IPS DF 4.7 (cell line): ENCODE results near the gene ZNF446.
"Not testable (repeated sequence)": the region's sequence is repeated elsewhere in the genome, so short reads cannot be mapped to it uniquely, and the experiment has no call there.

Source experiments
- DNase-seq: peaks from one replicate; pipeline ENCODE4 v3.0.0-alpha.2; 2013; ENCODE audit warnings: low spot score; ENCODE audit errors: extremely low read depth

Gene ZNF446

GRCh38 chr19:58499021-58499927 is 23.1 kb downstream of the ZNF446 start:
- DNase-seq, result peak; percentile 82

GRCh38 chr19:58500242-58500641 is 24.1 kb downstream of the ZNF446 start:
- no peak for DNase-seq

GRCh38 chr19:58507602-58508223 is 31.6 kb downstream of the ZNF446 start:
- not testable (repeated sequence) for DNase-seq

GRCh38 chr19:58509731-58510083 is 33.6 kb downstream of the ZNF446 start:
- DNase-seq, result no peak

GRCh38 chr19:58510084-58510862 is 34.1 kb downstream of the ZNF446 start:
- no peak for DNase-seq

GRCh38 chr19:58511353-58512208 is 35.4 kb downstream of the ZNF446 start, which contains the start of gene SLC27A5:
SLC27A5 (minus strand) TSS chr19:58511992; CDS start chr19:58511955, 37 bp downstream.
- DNase-seq, result no peak

- DNase-seq, result no peak
Observed at GRCh38 chr19:58513213-58513693, 37.1 kb downstream of the ZNF446 start.

GRCh38 chr19:58513694-58514563 is 37.8 kb downstream of the ZNF446 start:
- peak; percentile 53 for DNase-seq

GRCh38 chr19:58514564-58515022 is 38.4 kb downstream of the ZNF446 start:
- DNase-seq, result no peak

- no peak for DNase-seq
Observed at GRCh38 chr19:58515259-58515658, 39.1 kb downstream of the ZNF446 start.

- no peak for DNase-seq
Observed at GRCh38 chr19:58516246-58516836, 40.2 kb downstream of the ZNF446 start.

- no peak for DNase-seq
Observed at GRCh38 chr19:58516964-58517833, 41.0 kb downstream of the ZNF446 start.

GRCh38 chr19:58518256-58519086 is 42.3 kb downstream of the ZNF446 start:
- no peak for DNase-seq

GRCh38 chr19:58519087-58519354 is 42.9 kb downstream of the ZNF446 start:
- no peak for DNase-seq

GRCh38 chr19:58519355-58520256 is 43.5 kb downstream of the ZNF446 start, which contains the start of gene ZBTB45:
ZBTB45 (minus strand) TSS chr19:58519810; CDS start chr19:58517673, 2,137 bp downstream.
- peak; percentile 80 for DNase-seq

GRCh38 chr19:58520257-58520599 is 44.1 kb downstream of the ZNF446 start:
- DNase-seq, result no peak

GRCh38 chr19:58521651-58522050 is 45.5 kb downstream of the ZNF446 start:
- no peak for DNase-seq
